Endothelial cell of umbilical vein (primary cell): ENCODE measurements around the gene SRSF10. TPM values are rescaled to one million over a fixed set of nuclear protein-coding genes. Genes with fewer than 3 reads are reported as not detected.

Experiments used
- BruUV-seq: library from RNA; stranded (reverse); fragments of 400-500 nt; replicated peaks from 2 replicates; lab custom pipeline; 2021; lab: Mats Ljungman, UMichigan
- CTCF ChIA-PET: fragments of 300-600, 350-600 bp; sonication (Branson Sonifier 250); formaldehyde crosslinking; loops from one replicate; lab custom pipeline; 2021; ENCODE audit warnings: antibody characterized with exemption, inconsistent platforms; lab: Charles Lee
- POLR2A ChIA-PET: fragments of 300-600, 350-600 bp; sonication (Branson Sonifier 250); formaldehyde crosslinking; loops from one replicate; lab custom pipeline; 2021; ENCODE audit warnings: antibody characterized with exemption, inconsistent platforms; lab: Charles Lee
- DNase-seq: peaks from one replicate; pipeline ENCODE4 v3.0.0-alpha.2; 2011; ENCODE audit warnings: low read depth, low spot score
- FAIRE-seq: peaks from 2 replicates; lab custom pipeline; 2011; peaks lifted over from hg19 to GRCh38; lab: Jason Lieb, UNC
- H2AFZ ChIP-seq: 2 replicates; pipeline ENCODE4 v1.6.0; 2012; ENCODE audit warnings: low read depth, low read length, control low read depth, inconsistent platforms
- H3K27ac ChIP-seq: 2 replicates; pipeline ENCODE4 v1.5.1; 2011; ENCODE audit warnings: low read depth, mild to moderate bottlenecking, control low read depth, low read length, moderate library complexity; ENCODE audit not compliant: insufficient read depth
- H3K27me3 ChIP-seq, 2 experiments: 2 replicates each; pipeline versions ENCODE4 v1.6.0 to v1.6.1; 2011; ENCODE audit warnings: low read length in 2 of 2, mixed read lengths in 1 of 2; ENCODE audit not compliant: control insufficient read depth in 2 of 2, insufficient read depth in 2 of 2
- H3K36me3 ChIP-seq, 2 experiments: 2 replicates in 1 of 2; 3 replicates in 1 of 2; pipeline ENCODE4 v1.5.1; 2011; ENCODE audit warnings: low read length in 2 of 2, mild to moderate bottlenecking in 1 of 2, moderate library complexity in 1 of 2; ENCODE audit not compliant: control insufficient read depth in 2 of 2, insufficient read depth in 2 of 2; ENCODE audit errors: extremely low read depth in 1 of 2
- H3K4me1 ChIP-seq: 3 replicates; pipeline ENCODE4 v1.5.1; 2011; ENCODE audit warnings: mild to moderate bottlenecking, low read length; ENCODE audit not compliant: control insufficient read depth, insufficient read depth; ENCODE audit errors: extremely low read depth
- H3K4me2 ChIP-seq: 2 replicates; pipeline ENCODE4 v1.6.1; 2011; ENCODE audit warnings: low read length, control low read depth, mixed read lengths; ENCODE audit not compliant: insufficient read depth
- H3K4me3 ChIP-seq, 3 experiments: fragments of 200-600 bp in 1 of 3; sonication (generic), shearing (Covaris generic) in 1 of 3; replicated peaks in 1 of 3; 2 replicates each; pipeline ENCODE4 v1.5.1; 2011 to 2016; ENCODE audit warnings: control low read depth in 3 of 3, low read length in 3 of 3, mild to moderate bottlenecking in 2 of 3, inconsistent platforms in 1 of 3, low read depth in 1 of 3, moderate library complexity in 1 of 3; ENCODE audit not compliant: insufficient read depth in 1 of 3
- H3K79me2 ChIP-seq: 2 replicates; pipeline ENCODE4 v1.6.0; 2012; ENCODE audit warnings: low read length, inconsistent platforms; ENCODE audit not compliant: control insufficient read depth, insufficient read depth
- H3K9ac ChIP-seq: replicated peaks from 2 replicates; pipeline ENCODE3; 2011; ENCODE audit warnings: low read length, control low read depth; ENCODE audit not compliant: insufficient read depth; ENCODE audit errors: extremely low read depth
- H3K9me1 ChIP-seq: replicated peaks from 3 replicates; pipeline ENCODE4 v1.6.0; 2011; ENCODE audit warnings: mild to moderate bottlenecking, low read length; ENCODE audit not compliant: control insufficient read depth, insufficient read depth; ENCODE audit errors: extremely low read depth
- H3K9me3 ChIP-seq: replicated peaks from 2 replicates; pipeline ENCODE4 v1.5.1; 2012; ENCODE audit warnings: low read length, inconsistent platforms; ENCODE audit not compliant: control insufficient read depth, insufficient read depth
- H4K20me1 ChIP-seq: replicated peaks from 2 replicates; pipeline ENCODE3; 2011; ENCODE audit warnings: mild to moderate bottlenecking, low read length; ENCODE audit not compliant: control insufficient read depth, insufficient read depth; ENCODE audit errors: extremely low read depth
- CTCF ChIP-seq, 2 donors: IDR thresholded peaks; 1 replicate in 1 of 2; 2 replicates in 1 of 2; pipeline ENCODE4 v1.5.1; 2011; ENCODE audit warnings: low read length in 2 of 2, mild to moderate bottlenecking in 2 of 2, moderate library complexity in 2 of 2, control low read depth in 1 of 2, inconsistent platforms in 1 of 2, low read depth in 1 of 2; ENCODE audit not compliant: insufficient read depth in 1 of 2; ENCODE audit errors: extremely low read depth in 1 of 2
- EZH2 ChIP-seq: IDR thresholded peaks from 2 replicates; pipeline ENCODE4 v1.6.1; 2012; ENCODE audit warnings: borderline replicate concordance, low read depth, mild to moderate bottlenecking, moderate library complexity, low read length, inconsistent platforms; ENCODE audit not compliant: severe bottlenecking
- FOS ChIP-seq: IDR thresholded peaks from 2 replicates; pipeline ENCODE4 v1.6.1; 2011; ENCODE audit warnings: mild to moderate bottlenecking, low read length, moderate library complexity, borderline replicate concordance; ENCODE audit not compliant: insufficient read depth
- GATA2 ChIP-seq: IDR thresholded peaks from 2 replicates; pipeline ENCODE4 v1.7.0; 2011; ENCODE audit warnings: low read depth, mild to moderate bottlenecking, moderate library complexity, mixed read lengths, low read length; ENCODE audit not compliant: insufficient read length, insufficient read depth
- JUN ChIP-seq: IDR thresholded peaks from 2 replicates; pipeline ENCODE4 v1.6.1; 2011; ENCODE audit warnings: borderline replicate concordance, low read depth; ENCODE audit not compliant: insufficient read length, insufficient read depth
- MAX ChIP-seq: IDR thresholded peaks from 2 replicates; pipeline ENCODE4 v1.6.1; 2011; ENCODE audit not compliant: insufficient read depth, insufficient read length
- MYC ChIP-seq: IDR thresholded peaks from one replicate; pipeline ENCODE4 v1.6.1; 2011; ENCODE audit warnings: mild to moderate bottlenecking, low read depth, low read length
- POLR2A ChIP-seq: IDR thresholded peaks from 2 replicates; pipeline ENCODE4 v1.6.1; 2012; ENCODE audit warnings: low read depth, mild to moderate bottlenecking, control low read depth, low read length
- POLR2AphosphoS5 ChIP-seq: IDR thresholded peaks from 2 replicates; pipeline ENCODE4 v1.6.1; 2012; ENCODE audit warnings: low read depth, mild to moderate bottlenecking, control low read depth, low read length, moderate library complexity; ENCODE audit not compliant: insufficient read depth
- dilution Hi-C: fragments of 300-500 bp; cut with MboI; formaldehyde crosslinking; loops from one replicate; pipeline ENCODE4 v1.15.0; 2019; ENCODE audit warnings: low sequenced_read_pairs; ENCODE audit not compliant: extremely low pct_ligation_motif_present
- intact Hi-C: fragments of 100-400 bp; cut with micrococcal nuclease; formaldehyde crosslinking; loops from one replicate; pipeline ENCODE4 v1.10.0; 2022
- polyA plus RNA-seq, 4 experiments: library from polyadenylated mRNA; depleted of rRNA in 3 of 4; stranded (reverse) in 3 of 4; unstranded in 1 of 4; fragments of >200 nt; gene quantifications; 2 replicates each; pipeline versions ENCODE4 v1.2.1 to v1.2.3, GENCODE V29; 2011 to 2012; ENCODE audit warnings: missing spikeins in 1 of 4
- total RNA-seq: library from RNA; stranded (reverse); gene quantifications from 2 replicates; pipeline ENCODE4 v1.2.3, GENCODE V29; 2021

SRSF10 gene
- total and polyA plus RNA-seq, 2 donors (not counting 3 experiments of a cell fraction or from before 2014, with no cell fraction given): 124 to 135 TPM

GRCh38 chr1:23960291-23961020, 19.7 kb downstream of the SRSF10 start:
- intact Hi-C loops (no loop called here), dilution Hi-C loops (no loop called here)
- FAIRE-seq (peak; percentile 85), DNase-seq (no peak)
- Histone ChIP-seq H4K20me1 (peaks cover 5% of the 10 kb centered on the region), H3K27ac (peak overlapping the region; percentile 96), H2AFZ (no peak overlapping the region), H3K9ac (peak overlapping the region; percentile 100), H3K9me1 (no peaks in the 10 kb centered on the region), H3K9me3 (no peaks in the 10 kb centered on the region), H3K36me3 (peaks cover 0 to 8% of the 10 kb centered on the region in 2 experiments), H3K4me2 (peak overlapping the region; percentile 98), H3K4me1 (peaks cover 22% of the 10 kb centered on the region), H3K4me3 (peak overlapping the region; percentile 58 to 100 (median 100)), H3K27me3 (no peaks in the 10 kb centered on the region), H3K79me2 (peaks cover 26% of the 10 kb centered on the region)
- TSS peak; percentile 35 for BruUV-seq
- TF ChIP-seq GATA2 (no peak), FOS (no peak), MAX (no peak), EZH2 (no peak), MYC (no peak), POLR2A (no peak), POLR2AphosphoS5 (no peak), CTCF (IDR thresholded peaks at IDR 0.05; ENCODE audit: extremely low read depth in 1 of 2, insufficient read depth in 1 of 2, low read depth in 1 of 2, low read length in 2 of 2) (no peak), JUN (no peak)
- POLR2A ChIA-PET: interaction anchor here (0.8 to 1.1 kb wide), 3 partner anchors 14 to 20 kb away, joined by 3 read pairs; partner anchors contain the start of gene SRSF10
- CTCF ChIA-PET: interaction anchor here (0.8 to 3.3 kb wide), 4 partner anchors 8 to 74 kb away, joined by 3 to 42 read pairs (median 4); no protein-coding TSS in a partner anchor
